HG03520 (cell line): ENCODE results near the gene TAF8.

Source experiments
- ATAC-seq: cut with Tn5 transposase; IDR thresholded peaks from one replicate; pipeline ENCODE4 v1.9.1; 2021; ENCODE audit warnings: mild to moderate bottlenecking, moderate library complexity; ENCODE audit not compliant: unreplicated experiment

TAF8 gene

GRCh38 chr6:42120895-42121865 is 70.9 kb downstream of the TAF8 start:
- ATAC-seq, result no peak

- ATAC-seq, result no peak
Observed at GRCh38 chr6:42123379-42124103, 73.2 kb downstream of the TAF8 start.

DNA sequence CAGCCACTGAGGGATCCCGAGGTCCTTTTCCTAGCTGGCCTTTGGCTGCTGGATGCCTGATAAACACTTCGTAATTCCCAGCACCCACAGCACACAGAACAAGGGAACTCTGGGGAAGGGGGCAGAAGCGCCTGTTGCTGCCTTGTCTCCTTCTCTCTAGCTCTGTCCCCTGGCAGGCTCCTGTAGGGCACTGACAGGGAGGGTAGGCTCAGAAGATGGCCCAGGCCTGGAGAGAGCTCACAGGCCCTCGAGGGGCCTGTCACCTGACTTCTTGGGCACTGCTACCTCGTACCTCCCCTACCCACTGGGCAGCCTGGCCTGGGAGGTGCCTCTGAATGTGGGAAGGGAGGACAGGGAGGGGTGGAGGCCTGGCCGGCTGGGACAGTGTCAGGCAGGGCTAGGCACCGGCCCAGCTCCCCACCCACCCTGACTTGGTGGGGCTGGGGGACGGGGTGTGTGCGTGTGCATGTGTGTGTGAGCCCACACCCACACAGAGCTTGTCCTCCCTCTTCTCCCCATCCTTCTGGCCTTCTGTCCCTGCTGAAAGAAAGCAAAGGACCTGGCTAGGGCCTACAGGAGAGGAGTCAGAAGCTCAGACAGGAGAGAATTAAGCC is 74.0 kb downstream of the TAF8 start:
- no peak for ATAC-seq

- ATAC-seq, result no peak
Observed at GRCh38 chr6:42125231-42125630, 74.9 kb downstream of the TAF8 start.

DNA sequence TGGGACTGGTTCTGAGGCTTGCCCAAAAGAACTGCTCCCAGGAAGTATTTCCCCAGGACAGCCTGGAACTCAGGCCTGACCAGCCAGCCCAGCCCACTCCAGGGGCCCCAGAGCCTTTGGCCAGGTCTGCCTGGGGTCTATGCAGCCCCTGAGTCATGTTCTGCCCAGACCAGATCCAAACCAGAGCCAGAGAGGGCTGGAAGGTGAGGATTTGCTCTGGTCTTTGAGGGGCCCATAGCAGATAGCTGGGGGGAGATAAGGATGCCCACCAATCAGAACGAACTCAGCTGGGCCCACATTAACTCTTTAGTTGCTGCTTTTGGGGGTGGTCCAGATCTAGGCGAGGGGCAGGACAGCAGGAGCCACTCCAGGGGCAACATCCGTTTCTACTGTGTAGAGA is 75.3 kb downstream of the TAF8 start:
- ATAC-seq, result no peak

GRCh38 chr6:42128460-42129359 is 78.4 kb downstream of the TAF8 start:
- ATAC-seq, result no peak

DNA sequence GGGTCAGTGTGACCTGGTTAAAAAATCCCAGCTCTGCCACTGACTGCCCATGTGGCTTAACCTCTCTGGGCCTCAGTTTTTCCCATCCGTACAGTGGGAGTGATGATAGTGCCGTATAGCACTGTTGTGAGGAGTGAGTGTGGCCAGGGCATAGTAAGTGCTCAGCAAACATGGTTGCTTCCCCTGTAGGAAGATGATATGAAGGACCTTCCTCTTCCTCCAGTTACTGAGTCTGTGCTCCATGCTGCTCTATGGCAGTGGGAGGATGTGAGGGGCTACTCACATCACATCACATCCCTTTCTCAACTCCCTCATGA is 79.0 kb downstream of the TAF8 start:
- ATAC-seq, result no peak

DNA sequence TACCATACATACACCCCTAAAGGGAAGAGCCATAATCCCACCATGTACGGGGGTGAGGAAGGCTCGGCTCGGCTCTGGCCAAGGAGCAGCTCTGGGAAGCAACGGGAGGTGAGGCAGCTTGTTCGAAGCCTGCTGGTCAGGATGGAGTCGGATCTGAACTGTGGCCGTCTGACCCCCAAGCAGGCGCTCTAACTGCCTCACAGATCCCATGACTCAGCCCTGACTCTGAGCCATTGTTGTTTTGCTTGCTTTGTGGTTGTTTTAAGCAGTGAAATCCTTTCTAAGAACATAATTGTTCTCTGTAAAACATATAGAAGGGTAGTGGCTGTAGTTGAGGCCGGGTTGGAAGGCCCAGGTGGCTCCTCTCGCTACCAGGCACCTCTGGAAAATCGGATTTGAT is 81.2 kb downstream of the TAF8 start:
- ATAC-seq, result no peak

GRCh38 chr6:42133926-42134325 is 83.6 kb downstream of the TAF8 start:
- no peak for ATAC-seq

DNA sequence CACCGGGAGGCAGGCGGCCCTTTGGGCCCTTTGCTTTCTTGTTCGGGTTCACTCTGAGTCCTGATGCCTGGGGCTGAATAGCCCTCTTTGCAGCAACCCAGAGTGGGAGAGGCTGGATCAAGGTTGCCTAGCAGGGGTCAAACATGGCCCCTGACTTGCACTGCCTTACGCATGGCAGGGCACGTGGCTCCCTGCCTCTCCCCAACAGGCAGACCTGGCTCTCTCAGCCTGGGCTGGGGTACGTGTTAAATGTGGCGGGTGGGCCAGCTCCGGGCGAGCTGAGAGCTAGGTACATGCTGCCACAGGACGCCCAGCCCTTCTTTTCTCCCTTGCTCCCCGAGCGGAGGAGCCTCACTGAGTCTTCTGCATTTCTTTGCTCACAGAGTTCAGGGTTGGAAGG is 84.8 kb downstream of the TAF8 start:
- ATAC-seq, result no peak

DNA sequence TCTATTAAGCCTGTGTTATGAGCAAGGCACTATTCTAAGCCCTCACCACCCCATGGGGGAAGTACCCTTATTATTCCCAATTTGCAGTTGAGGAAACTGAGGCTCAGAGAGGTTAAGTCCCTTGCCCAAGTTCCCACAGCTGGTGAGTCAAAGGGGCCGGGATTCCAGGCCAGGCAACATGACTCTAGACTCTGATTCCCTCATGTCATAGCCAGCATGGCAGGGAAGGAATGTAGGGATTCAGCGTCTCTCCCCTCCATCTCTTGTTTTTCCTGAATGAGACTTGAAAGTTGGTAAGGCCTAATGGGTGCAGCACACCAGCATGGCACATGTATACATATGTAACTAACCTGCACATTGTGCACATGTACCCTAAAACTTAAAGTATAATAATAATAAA is 85.4 kb downstream of the TAF8 start:
- no peak for ATAC-seq

DNA sequence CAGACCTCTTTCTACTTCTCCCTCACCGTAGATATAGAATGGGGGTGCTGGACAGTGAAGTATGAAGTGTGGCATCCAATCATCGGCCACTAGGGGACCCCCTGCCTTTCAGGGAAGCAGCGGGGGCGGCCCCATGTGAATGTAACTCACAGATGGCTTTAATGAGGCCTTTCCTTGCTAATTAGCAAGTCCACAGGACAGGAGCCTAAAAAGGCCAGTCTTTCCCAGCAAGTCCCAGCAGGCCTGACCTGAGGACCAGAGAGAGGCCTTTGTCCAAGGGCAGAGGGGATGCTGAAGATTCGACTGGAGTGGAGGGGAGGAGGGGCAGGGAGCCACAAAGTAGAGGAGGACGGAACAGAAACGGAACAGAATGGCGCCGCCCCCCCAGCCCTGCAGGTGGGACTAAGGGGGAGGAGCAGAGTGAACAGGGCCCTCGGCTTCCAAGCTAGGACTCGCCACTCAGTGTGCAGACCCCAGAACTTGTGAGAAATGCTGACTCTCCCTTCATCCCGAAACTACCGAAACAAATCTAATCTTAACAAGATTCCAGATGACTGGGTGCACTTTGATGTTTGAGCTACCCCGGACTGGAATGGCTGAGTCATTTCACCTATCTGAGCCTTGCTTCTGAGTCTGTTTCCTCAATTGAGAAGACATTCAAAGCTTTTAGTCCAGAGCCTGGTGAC is 86.3 kb downstream of the TAF8 start:
- no peak for ATAC-seq
